Hematopoietic multipotent progenitor cell treated with erythropoietin and hydrocortisone succinate and interleukin-3 and kit ligand, for 6 days (in vitro differentiated cells): ENCODE data around the gene MUC15.
A peak's percentile ranks its signal among the peaks of the same experiment; 100 is the strongest.

Experiments used
- DNase-seq: peaks from one replicate; pipeline ENCODE4 v3.0.0-alpha.2; 2015

Gene MUC15

DNA sequence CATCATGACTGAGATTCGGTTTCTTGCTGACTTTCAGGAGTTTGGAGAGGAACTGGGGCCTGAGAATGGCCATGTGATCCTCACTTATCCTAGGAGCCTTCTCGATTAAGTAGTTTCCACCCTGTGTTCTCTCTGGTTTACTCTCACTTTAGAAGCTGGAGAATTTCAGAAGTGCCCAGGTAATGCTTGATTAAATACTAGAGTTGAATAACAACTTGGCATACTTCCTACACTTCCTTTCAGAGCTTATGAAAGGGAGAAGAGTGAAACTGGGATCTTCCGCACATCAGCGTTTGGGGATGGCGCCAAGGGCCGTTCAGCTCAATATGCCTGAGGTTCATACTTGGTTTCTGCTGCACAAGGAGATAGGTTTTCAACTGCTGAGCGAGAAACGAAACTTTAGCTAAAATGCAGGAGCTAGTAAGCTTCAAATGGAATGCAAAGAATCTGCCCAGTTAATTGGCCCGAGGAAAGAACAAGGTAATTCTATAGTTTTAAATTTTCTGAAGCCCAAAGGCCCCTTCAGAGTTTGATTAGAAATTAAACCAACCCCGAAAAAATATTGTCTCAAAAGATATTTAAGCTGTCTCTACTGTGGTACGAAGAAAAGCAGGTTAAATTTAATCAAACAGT, 823 bp upstream of the MUC15 start:
- no peak for DNase-seq

DNA sequence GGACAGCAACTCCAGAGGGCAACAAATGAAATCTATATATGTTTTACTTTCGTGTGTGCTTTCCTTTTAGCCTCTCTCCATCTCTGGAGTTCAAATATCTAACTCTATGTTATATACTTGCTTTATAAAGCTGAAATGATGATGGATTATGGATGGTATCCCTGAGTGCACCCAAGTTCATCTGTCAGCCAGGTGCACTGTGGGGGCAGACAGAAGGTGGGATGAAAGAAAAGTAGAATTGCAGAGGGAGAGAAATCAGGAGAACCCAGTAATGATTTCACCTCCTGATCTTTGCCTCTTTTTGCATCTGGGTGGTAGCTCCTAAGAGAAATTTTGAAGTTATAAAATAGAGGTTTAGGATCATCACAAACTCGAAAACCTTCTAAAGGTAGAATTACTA, 2.4 kb downstream of the MUC15 start:
- DNase-seq: no peak

DNA sequence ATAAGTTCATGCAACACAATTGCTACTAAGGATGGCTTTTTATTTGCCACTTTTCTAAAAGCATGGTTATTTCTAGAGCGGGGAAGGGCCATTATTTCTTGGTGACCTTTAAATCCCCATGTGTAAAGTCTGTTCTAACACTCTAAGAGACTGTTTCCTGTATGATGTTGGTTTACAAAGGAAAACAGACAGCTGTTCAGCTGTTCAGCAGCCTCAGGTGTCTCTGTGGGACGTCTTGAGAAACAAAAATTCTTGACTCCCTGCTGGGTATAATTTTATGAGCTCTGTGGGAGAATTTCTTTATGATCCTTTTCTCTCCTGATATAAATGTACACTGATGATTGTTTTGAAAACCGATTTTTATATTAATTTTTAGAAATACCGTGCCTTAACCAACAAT, 13.9 kb downstream of the MUC15 start:
- DNase-seq: no peak

DNA sequence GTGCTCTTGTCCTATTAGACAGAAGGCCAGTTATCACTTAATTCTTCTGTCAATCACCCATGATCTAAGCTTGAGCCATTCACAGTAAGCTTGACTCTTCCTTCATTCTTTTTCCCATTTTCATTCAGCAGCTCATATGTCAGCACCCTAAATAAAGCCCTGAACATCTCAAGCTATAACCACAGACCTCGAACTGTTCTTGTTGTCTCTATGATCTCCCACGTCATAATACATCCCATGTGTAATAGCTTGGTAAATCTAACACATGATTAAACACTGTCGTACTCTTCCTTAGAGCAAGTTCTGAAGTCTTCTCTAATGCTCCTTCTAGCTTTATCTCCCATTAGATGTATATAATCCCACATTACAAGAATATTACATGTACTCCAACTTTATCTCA, 14.4 kb downstream of the MUC15 start:
- DNase-seq: no peak

DNA sequence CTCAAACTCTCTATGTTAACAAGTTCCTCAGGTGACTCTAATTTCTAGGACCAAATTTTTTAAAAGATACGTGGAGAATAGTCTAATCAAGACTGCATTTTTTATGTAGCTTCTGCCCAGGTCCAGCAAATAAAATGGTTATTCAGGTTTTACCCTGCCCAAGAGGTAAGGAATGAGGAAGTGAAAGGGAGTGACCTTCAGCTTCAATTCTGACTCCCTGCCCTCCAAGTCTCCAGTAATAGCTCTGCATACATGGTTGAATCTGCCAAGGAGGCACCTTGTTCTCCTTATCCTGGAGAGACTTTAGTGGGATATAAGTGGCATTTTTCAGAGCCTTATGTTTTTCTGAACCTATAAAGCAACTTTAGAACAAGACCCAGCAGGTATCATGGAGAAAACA, 15.5 kb downstream of the MUC15 start:
- DNase-seq: no peak

DNA sequence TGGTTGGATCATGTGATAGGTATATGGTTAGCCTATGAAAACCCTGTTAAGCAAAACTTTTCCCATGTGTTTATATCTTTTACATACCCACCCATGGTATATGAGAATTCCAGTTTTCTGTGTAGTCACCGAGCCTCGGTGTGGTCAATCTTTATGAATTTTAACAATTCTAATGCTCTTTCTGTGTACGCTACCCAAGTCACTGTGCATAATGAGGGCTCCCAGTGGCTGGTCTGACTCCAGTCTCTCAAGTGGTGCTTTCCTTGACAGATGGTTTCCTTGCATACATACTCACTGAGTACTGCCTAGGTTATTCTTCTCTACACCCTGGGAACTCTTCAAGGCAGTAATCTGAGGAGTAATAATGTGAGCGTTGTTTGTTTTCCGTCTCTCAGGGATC, 17.6 kb downstream of the MUC15 start:
- DNase-seq: no peak

DNA sequence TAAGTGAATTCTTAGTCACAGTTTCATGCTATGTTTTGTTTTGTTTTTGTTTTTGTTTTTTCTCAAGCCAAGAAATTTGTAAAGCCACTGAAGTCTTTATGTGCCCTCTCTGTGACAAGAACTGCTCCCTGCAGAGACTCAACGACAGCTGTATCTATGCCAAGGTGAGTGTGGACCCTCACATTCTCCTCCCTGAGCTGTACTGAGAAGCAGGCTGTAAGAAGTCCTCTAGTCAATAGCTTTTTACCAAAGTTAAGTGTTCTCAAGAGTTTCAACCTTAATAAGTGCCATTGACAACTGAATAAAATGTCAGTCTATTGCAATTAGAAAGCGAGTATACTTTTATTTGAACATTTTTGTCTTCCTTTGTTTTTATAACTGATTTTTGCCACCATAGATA, 18.9 kb downstream of the MUC15 start:
- no peak for DNase-seq

DNA sequence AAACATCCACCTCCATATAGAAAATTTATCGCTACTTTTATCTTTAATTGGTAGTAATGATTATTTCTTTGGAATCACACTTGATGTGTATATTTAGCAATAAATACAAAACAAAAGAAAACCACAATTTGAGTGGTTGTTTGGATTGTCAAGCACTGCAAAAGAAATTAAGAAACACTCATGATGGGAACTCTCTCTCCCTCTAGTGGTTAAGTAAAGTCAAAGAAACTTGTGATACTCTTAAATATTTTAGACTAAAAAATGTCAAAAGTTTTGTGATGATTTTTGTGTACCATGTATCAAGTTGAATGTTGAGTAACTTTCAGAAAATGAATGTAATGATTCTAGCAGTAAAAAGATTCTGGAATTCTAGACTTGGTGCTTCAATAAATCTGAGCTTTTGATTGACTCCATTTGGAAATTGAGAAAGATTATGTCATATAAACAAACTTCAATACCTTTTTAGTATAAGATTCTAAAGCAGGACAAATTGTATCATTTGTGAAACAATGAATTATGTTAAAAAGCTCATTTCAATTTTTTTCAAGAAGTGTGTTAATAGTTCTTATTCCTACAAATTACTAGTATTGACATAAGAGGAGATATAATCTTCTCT, 20.8 kb downstream of the MUC15 start:
- DNase-seq: no peak

DNA sequence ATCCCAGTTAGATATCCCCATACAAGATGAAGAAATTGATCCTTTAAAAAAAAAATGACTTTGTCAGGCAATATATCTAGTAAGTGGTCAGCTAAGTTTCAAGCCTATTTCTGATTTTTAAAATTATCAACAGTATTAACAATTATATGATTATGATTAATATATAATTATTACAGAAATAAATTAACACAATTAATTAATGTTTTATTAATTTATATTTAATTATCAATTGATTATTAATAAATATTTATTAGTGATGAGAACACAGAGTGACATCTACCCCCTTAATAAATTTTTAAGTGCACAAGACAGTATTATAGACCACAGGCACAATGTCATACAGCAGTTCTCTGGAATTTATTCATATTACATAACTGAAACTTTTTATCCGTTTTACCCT, 22.0 kb downstream of the MUC15 start:
- no peak for DNase-seq

DNA sequence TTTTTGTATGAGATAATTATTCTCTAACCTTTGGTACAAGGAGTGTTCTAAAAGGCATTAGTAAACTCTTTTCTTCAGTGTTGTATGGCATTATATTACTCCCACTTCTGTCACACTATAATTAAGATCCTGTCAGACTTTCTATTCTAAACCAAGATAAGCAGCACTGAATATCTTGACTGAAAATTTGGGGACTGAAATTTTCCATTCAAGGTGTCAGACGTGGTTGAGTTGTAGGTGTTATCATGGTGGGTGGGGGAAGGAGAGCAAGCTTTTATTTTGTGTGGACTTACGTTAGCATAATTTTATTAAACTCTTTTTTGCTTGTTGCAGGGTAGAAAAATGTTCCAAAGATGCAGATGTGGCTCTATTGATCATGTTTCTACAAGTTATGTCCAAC, 22.9 kb downstream of the MUC15 start:
- no peak for DNase-seq

DNA sequence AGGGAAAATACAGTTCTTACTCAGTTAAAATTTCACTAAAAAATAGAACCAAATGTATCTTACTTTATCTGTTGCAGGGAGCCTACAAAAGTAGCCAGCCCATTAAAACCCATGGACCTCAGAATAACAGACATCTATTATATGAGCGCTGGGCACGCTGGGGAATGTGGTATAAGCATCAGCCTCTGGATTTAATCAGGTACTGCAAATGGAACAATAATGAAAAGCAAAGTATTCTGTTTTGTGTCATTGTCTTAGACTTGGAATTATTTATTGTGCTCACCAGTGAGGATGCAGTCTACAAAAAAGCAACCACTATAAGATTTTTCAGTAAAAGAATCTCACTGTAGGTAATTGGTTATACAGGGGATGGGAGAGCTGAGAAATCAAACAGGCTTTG, 30.2 kb downstream of the MUC15 start:
- no peak for DNase-seq

DNA sequence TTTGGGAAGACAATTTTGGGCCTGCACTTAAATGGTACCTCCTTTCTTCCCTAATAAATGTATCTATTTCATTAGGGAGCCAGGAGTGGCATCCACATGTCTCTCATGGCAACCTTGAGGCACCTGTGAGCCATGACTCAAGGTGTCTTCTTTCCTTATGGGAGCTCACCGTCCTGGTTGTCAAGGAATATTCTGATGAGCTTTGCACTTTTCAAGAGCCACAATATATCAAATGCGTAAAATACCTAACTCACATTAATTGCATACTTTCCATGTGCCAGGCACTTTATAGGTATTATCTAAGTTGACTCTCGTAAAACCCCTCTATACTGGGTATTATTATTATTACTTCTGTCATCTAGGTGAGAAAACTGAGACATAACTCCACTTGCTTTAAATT, 32.5 kb downstream of the MUC15 start:
- DNase-seq: no peak

DNA sequence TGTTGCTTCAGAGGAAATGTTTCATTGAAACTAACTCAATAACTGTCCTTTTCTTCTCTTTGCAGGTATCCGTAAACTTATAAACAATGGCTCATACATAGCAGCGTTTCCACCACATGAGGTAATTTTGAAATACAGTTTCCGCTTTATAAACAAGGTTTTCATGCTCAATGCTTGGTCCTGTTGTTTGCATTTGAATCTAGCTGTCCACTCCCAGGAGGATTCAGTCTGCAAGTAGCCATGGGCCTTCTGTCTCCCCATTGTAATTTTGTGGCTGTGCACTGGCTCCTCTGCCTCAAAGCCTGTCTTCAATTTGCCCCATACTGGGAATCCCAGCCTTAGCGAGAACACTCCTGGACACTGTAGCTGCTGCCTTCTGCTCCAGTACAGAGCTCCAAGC, 34.7 kb downstream of the MUC15 start:
- DNase-seq: no peak

DNA sequence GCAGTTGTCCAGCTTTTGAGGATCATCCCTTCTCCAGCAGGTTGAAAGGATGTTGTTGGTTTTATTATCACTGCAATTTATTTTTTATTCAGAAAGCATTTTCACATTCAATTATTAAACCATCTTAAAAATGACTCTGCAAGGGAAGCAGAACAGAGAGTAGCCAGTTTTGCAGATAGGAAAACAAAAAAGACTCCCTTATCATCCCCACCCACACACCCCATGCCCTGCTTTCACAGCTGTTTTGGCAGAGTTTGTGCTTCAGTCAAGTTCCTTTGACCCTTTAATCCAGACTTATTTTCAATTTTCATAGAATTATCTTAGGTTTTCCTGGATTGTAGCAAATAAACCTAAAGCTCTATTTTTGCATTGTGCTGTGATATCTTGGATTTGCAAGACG, 44.4 kb downstream of the MUC15 start:
- no peak for DNase-seq

DNA sequence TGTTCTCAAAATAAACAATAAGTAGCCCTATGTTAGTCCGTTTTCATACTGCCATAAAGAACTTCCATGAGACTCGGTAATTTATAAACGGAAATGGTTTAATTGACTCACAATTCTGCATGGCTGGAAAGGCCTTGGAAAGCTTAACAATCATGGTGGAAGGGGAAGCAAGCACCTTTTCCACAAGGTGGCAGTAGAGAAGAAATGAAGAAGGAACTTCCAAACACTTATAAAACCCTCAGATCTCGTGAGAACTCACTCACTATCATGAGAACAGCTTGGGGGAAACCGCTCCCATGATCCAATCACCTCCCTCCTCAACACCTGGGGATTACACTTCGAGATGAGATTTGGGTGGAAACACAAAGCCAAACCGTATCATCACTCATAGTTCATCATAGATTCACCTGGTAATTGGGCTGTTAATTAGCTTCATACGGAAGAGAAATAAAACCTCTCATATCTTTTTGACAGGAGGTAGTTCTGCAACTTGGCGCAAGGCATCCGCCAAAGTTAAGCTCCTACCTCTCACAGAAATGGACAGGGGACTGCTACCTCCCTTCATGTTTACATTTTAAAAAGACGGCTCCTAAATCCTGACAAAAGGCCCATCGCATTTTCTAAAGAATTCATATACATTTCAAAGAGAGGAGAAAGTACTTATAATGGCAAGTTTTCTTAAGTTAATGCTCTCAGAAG, 49.0 kb downstream of the MUC15 start:
- peak; percentile 36 for DNase-seq

DNA sequence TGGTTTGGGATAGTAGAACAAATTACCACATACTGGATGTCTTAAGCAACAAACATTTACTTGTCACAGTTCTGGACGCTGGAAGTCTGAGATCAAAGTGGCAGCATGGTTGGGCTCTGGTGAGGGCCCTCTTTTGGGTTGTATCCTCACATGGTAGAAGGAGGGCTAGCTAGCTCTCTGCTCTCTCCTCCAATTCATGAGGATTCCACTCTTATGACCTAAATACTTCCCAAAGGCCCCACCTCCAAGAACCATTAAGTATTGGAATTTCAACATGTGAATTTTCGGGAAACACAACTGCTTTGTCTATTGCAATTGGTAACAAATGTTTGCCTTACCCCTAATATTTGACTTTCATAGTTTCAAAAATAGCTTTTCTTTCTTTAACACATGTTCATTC, 52.6 kb downstream of the MUC15 start:
- no peak for DNase-seq

DNA sequence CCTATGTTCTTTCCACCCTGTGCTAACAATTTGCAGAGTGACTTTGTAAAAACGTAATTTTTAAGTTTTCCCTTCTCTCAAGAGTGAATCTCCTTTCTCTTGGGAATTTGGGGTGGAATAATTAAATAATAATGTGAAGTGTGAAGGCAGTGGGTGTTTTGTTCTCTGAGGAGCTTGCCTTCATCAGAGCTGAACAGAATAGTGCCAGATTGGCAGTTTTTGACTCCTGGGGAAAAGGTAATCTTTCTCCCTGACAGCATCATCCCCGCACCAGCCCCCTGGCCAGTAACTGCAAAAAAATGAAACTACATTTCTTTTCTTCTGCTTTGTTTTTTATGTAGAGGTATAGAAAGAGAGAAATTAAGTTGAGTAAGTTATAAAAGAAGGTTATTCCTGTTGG, 59.9 kb downstream of the MUC15 start:
- DNase-seq: no peak

DNA sequence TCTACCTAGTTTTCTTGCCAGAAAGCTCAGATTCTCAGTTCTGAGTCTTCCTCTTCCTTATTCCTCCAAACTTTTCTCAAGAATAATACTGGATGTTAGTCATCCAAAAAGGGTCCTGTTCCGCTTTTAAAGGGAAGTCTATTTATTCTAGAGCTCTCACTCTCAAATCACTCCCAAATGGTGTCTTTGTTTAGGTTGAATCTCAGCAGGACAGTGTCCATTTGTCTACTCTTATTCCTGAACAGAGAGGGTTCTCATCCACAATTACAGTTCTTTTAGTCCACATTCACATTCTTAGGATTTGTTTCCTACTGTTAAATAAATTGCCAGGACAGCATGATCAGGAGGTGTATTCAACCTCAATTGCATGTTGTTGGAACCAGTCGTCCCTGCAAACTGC, 61.3 kb downstream of the MUC15 start:
- no peak for DNase-seq

DNA sequence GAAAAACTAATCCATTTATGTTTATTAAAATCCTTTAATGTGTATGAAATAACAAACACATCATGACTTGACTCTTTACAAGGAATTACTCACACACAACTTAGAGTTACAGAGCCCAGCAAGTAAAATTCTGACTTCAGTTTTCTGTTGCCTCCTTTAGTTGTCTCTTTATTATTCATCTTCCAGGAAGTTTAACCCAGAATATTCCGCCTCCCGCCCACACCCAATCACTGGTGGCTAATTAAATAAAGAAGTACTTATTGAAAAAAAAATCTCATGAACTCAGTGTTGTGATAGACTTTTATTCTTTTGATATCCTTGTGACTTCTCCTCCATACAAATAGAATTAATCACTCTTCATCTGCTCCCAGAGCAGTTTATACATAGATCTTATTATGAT, 61.9 kb downstream of the MUC15 start:
- no peak for DNase-seq
